Stimulated activated CD4-positive, alpha-beta T cell treated with anti-CD3 and anti-CD28 coated beads, Interleukin-4, amount 100 ng/mL, for 48 hours (primary cell): ENCODE results near the gene SAMD3.
"Not testable (repeated sequence)": the region's sequence is repeated elsewhere in the genome, so short reads cannot be mapped to it uniquely, and the experiment has no call there.

Experiments used
- DNase-seq, 2 donors: peaks; one replicate each; pipeline ENCODE4 v3.0.0-alpha.2; 2020; ENCODE audit warnings: low read depth in 2 of 2

Gene SAMD3

GRCh38 chr6:130222775-130223174 is at the start of gene SAMD3:
Gene SAMD3, minus strand, starts transcription at chr6:130222951. Its CDS starts 7,678 bp downstream, at chr6:130215273.
- DNase-seq = no peak

DNA sequence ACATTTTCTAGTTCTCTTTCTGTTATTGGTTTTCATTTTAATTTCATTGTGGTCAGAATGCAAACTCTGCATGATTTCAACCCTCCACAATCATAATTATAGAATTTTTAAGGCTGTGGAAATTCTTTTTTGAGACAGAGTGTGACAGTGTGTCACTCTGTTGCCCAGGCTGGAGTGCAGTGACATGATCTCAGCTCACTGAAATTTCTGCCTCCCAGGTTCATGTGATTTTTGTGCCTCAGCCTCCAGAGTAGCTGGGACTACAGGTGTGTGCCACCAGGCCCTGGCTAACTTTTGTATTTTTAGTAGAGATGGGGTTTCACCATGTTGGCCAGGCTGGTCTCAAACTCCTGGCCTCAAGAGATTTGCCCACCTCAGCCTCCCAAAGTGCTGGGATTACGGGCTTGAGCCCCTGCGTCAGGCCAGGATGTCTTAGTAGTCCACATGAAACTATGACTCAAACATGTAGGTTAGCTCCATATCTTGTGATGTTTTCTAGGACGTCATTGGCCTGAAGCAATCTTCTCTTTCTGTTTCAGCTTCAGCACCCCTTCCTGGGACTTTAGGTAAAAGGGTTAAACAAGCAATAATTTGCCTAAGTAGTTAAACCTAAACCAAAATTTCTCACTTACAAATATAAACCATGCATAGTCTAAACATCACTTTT is 47.4 kb upstream of the SAMD3 start:
- DNase-seq = no peak

- not testable (repeated sequence) for DNase-seq
These were observed 42.8 kb upstream of the SAMD3 start for GRCh38 chr6:130265553-130265952.

DNA sequence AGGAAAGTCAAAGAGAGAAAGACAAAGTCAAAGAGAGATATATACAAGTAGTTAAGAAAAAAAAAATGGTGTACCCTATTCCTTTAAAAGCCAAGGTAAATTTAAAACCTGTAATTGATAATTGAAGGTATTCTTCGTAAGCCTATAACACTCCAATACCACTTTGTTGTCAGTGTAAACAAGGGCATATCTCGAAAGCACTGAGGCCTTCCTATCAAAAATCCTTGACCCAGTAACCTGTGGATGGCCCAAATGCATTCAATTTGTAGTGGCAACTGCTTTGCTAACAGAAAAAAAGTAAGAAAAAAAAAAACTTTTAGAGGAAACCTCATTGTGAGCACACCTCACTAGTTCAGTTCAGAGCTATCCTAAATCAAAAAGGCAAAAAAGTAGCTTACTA is 39.3 kb upstream of the SAMD3 start:
- DNase-seq = no peak

DNA sequence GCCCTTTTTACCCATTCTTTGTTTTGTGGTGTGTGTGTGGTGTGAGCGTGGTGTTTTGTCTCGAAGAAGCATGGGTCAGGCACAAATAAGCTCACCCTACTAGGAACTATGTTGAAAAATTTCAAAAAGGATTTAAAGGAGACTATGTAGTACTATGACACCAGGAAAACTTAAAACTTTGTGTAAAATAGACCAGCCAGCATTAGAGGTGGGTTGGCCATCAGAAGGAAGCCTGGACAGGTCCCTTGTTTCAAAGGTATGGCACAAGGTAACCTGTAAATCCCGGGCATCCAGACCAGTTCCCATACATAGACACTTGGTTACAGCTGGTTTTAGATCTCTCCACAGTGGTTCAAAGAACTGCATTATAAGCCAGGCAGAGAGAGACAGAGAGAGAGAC is 38.8 kb upstream of the SAMD3 start:
- not testable (repeated sequence) for DNase-seq

DNA sequence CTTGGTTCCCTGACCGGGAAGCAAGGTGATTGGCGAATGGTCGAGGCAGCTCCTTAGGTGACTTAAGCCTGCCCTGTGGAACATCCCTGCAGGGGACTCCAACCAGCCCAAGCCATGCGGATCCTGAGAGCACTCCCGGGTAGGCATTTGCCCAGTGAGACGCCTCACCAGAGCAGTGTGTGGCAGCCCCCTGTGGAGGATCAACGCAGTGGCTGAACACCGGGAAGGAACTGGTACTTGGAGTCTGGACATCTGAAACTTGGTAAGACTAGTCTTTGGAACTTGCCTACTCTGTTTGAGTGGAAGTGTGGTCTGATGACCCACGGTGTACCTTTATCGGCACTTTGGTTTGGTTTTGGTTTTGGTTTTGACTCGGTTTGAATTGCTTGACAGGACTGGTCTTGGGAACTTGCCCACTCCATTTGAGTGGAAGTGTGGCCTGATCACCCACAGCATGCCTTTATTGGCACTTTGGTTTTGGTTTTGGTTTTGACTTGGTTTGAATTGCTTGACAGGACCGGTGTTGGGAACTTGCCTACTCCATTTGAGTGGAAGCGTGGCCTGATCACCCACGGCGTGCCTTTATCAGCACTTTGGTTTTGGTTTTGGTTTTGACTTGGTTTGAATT is 38.0 kb upstream of the SAMD3 start:
- not testable (repeated sequence) for DNase-seq

DNA sequence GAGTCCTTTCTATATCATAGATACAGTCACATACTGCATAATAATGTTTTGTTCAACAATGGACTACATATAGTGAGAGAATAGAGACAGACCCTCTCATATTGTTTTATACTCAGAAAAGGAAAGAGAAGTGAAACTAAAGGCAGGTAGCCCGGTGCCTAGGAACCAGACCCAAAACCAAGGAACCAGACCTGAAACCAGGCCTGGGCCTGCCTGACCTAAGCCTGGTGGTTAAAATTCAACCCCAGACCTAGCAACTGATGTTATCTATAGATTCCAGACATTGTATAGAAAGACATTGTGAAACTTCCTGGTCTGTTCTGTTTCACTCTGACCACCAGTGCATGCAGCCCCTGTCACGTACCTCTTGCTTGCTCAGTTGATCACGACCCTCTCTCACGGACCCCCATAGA is 37.3 kb upstream of the SAMD3 start:
- not testable (repeated sequence) for DNase-seq

GRCh38 chr6:130259557-130259956 is 36.8 kb upstream of the SAMD3 start:
- no peak for DNase-seq

GRCh38 chr6:130259140-130259539 is 36.4 kb upstream of the SAMD3 start:
- DNase-seq = no peak

- DNase-seq = no peak
These were observed 29.9 kb upstream of the SAMD3 start for GRCh38 chr6:130252527-130253237.

DNA sequence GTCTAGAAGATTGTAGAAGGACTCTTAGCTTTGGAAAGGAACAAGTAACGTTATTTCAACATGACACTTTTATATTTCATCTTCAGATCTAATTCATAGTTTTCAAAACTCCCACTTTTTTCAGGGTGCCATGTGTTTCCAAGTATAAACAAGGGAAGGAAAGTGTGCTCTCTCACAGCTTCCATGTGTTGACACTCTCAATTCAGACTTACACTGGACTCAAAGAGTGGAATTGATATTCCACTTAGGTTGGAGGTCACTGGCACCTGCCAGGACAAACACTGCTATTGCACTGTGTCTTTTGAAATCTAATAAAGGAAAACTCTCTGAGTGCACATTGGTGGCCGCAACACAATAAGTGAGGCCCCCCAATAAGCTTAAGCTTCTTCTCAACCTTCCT is 22.5 kb upstream of the SAMD3 start:
- DNase-seq = no peak

- DNase-seq = no peak
These were observed 22.0 kb upstream of the SAMD3 start for GRCh38 chr6:130244728-130245127.

DNA sequence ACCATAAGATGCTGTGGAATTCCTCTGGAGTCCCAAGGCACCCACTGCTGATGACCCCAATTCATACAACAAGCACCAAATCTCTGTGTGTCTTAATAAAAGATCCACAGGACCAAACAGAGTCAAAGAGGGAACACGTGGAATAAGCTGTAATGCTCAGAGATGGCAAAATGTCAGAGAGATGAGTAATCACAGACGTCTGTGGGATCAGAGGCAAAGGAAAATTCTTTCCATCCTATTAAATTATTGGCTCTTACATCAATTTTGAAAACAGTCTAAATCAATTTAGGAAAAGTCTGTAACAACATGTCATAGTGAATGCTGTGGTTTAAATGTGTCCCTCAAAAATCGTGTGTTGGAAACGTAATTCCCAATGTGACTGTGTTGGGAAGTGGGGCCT is 17.5 kb upstream of the SAMD3 start:
- no peak for DNase-seq

GRCh38 chr6:130239755-130240154 is 17.0 kb upstream of the SAMD3 start:
- no peak for DNase-seq

DNA sequence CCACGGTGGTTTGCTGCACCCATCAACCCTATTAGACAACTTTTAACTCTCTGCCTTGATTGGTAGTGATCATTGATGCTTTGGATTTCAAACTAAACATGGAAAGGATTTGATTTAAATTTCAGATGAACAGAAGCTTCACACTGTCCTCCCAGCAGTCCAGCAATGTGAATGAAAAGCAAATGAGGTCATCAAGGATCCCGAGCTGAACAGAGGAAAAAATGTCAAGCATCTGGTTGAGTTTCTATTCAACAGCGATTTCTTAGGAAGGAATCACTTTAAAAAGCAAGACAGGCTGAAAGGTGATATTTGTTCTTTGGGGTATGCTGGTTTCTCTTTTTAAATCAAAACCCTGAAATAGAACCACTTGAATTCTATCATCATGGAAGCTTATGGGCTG is 10.6 kb upstream of the SAMD3 start:
- no peak for DNase-seq

DNA sequence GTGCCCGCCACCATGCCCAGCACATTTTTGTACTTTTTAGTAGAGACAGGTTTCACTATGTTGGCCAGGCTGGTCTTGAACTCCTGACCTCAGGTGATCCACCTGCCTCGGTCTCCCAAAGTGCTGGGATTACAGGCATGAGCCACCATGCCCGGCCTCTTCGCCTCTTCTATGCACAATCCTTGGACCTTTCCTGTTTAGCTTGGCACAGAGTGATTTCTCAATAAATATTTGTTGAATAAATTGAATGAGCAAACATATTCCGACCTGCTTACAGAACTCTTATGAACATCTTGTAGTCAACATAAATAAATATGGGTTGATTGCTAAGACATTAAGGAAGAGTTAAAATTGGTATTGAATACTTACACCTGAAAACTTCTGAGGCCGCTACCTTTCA is 7.8 kb upstream of the SAMD3 start:
- not testable (repeated sequence) for DNase-seq

- DNase-seq = no peak
These were observed 6.9 kb upstream of the SAMD3 start for GRCh38 chr6:130229645-130230044.

DNA sequence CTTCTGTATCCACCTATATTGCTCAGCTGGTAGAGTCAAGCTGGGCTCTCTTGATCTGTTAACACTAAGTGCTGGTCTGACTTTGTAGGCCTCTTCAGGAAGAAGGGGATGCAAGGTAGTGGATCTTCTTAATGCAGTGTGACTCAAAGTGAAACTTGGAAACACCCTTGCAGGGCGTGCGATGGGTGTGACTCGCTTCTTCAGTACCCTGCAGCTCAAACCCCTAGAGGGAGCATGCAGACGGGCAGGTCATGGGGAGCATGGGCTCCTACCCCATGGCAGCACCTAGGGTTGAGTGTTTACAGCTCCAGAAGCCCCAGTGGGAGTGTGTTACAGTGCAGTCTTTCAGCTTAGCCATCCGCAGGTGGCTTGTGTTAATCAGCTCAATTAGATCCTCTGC is 757 bp upstream of the SAMD3 start:
- DNase-seq = peak; percentile 24 to 46

GRCh38 chr6:130218134-130218533 is 4.6 kb downstream of the SAMD3 start:
- DNase-seq = no peak

- no peak for DNase-seq
These were observed 6.1 kb downstream of the SAMD3 start for GRCh38 chr6:130216620-130217019.

DNA sequence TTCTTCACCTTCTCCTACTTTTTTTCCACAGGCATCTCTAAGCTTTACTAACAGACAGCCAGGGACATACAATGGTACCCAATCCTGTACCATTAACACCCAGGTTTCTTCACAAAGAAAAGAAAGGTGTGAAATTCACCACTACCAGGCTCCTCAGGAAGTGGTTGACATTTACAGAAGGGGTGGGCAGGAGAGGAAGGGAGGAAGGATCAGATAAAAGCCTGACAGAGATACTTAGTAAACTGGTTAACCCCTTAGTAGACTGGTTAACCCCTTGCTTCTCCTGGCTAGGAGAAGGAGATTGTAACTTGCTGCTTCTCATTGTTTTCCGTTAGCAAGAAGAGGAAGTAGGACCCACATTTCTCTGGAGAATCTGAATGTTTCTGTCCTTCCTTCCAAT is 7.2 kb downstream of the SAMD3 start:
- no peak for DNase-seq

DNA sequence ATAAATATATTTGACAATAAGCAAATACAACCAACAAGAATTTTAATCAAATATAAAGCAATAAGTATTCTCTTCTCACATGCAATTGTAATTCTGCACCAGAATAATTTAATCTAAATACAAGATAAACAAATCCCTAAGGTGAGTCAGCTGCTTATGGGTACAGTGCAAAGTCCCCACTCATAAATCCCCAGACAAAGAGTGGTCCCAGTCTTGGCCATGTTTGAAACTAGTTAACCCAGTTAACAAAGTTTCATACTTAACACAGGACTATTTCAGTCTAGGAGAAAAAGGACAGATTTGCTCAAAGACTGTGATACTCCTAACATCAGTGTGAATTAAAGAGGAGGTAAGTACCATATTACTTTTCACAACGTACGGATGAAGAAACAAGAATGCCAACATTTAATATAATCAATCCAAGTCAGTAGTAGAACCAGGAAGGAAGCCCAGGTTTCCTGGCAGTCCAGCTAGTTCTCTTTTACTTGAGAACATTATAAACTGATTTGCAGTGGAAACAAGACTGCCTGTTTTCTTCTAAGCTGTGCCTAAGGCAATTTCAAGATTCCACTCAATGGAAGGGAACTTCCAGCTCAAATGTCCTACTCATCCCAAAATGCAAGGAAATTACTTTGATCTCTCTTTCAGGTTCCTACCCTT is 10.4 kb downstream of the SAMD3 start:
- DNase-seq = no peak

DNA sequence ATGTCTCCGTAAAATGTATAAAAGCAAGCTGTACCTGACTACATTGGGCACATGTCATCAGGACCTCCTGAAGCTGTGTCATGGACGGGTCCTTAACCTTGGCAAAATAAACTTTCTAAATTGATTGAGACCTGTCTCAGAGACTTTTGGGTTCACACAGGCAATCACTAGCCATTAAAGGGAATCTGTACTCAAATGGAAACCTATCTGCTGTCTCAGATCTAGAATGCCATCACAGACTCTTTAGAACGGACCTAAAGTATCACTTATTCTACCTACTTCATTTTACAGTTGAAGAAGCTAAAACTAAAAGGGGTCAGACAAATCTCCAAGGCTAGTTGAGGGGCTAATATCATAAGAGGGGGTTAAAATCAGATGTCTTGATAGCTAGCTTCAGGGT is 11.1 kb downstream of the SAMD3 start:
- DNase-seq = no peak
